Measurements from ENCODE around the gene CLASP1. TPM values are rescaled to one million over a fixed set of nuclear protein-coding genes. Genes with fewer than 3 reads are reported as not detected.

CLASP1 gene
- total and polyA plus RNA-seq, 2 experiments from 2014 or later = 16.6 to 56.3 TPM

DNA sequence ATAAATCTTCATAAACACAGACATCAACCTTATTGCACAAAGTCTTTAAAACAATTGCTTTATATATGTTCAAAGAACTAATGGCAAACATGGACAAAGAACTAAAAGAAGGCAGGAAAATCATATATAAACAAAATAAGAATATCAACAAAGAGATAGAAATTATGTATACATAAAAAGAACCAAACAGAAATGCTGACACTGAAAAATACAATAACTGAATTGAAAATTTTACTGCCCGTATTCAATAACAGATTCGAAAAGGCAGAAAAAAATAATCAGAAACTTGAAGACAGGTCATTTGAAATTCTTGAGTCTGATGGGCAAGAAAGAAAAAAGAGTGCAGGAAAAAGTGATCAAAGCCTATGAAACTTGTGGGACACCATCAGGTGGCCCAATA is 342.2 kb downstream of the CLASP1 start:
- TF ChIP-seq JUNB (IDR thresholded peaks at IDR 0.05; ENCODE audit: unreplicated experiment) = no peak
- TF ChIP-seq NANOG (IDR thresholded peaks at IDR 0.05; ENCODE audit: borderline replicate concordance) = no peak
- TF ChIP-seq STAT1 (IDR thresholded peaks at IDR 0.05; ENCODE audit: unreplicated experiment) = no peak
- TF ChIP-seq, protein P1, sequence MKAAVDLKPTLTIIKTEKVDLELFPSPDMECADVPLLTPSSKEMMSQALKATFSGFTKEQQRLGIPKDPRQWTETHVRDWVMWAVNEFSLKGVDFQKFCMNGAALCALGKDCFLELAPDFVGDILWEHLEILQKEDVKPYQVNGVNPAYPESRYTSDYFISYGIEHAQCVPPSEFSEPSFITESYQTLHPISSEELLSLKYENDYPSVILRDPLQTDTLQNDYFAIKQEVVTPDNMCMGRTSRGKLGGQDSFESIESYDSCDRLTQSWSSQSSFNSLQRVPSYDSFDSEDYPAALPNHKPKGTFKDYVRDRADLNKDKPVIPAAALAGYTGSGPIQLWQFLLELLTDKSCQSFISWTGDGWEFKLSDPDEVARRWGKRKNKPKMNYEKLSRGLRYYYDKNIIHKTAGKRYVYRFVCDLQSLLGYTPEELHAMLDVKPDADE (IDR thresholded peaks at IDR 0.05) = no peak
- no peak for TF ChIP-seq CTCF (conservative IDR thresholded peaks at IDR 0.05; ENCODE audit: low read depth in 2 of 2)
- H3K4me1 Mint-ChIP-seq = no peaks in the 10 kb centered on the region
- Histone ChIP-seq H4K20me1 (replicated peaks; ENCODE audit: insufficient read depth) (no peaks in the 10 kb centered on the region), H3K4me2 (no peak overlapping the region), H3K79me2 (replicated peaks; ENCODE audit: insufficient read depth) (no peaks in the 10 kb centered on the region), H2AFZ (no peak overlapping the region), H3K9me2 (ENCODE audit: insufficient read depth) (no peaks in the 10 kb centered on the region), H3K4me3 (no peak overlapping the region), H3K4me1 (ENCODE audit: insufficient read depth) (no peaks in the 10 kb centered on the region), H3K27ac (ENCODE audit: low read depth) (no peak overlapping the region), H3F3A (replicated peaks; ENCODE audit: low read depth) (no peaks in the 10 kb centered on the region), H3K27me3 (ENCODE audit: insufficient read depth) (no peaks in the 10 kb centered on the region), H3K36me3 (ENCODE audit: insufficient read depth) (no peaks in the 10 kb centered on the region)
- no peaks in the 10 kb centered on the region for H3K9me3 Mint-ChIP-seq
- peaks cover 3% of the 10 kb centered on the region for H3K27me3 Mint-ChIP-seq (ENCODE audit: insufficient read depth, low read depth, poor library complexity)
- DNase-seq (ENCODE audit: low spot score) (no peak), ATAC-seq (no peak)
- no peaks in the 10 kb centered on the region for H3K36me3 Mint-ChIP-seq (ENCODE audit: low read depth)
- H3K27ac Mint-ChIP-seq = no peak overlapping the region
- no peak overlapping the region for H3K4me3 Mint-ChIP-seq

- Histone ChIP-seq H4K20me1 (replicated peaks; ENCODE audit: insufficient read depth) (no peaks in the 10 kb centered on the region), H3K27me3 (ENCODE audit: insufficient read depth) (no peaks in the 10 kb centered on the region), H3K4me1 (ENCODE audit: insufficient read depth) (no peaks in the 10 kb centered on the region), H3K27ac (ENCODE audit: low read depth) (no peak overlapping the region), H3K4me2 (no peak overlapping the region), H3K36me3 (ENCODE audit: insufficient read depth) (no peaks in the 10 kb centered on the region), H3F3A (replicated peaks; ENCODE audit: low read depth) (no peaks in the 10 kb centered on the region), H3K9me2 (ENCODE audit: insufficient read depth) (no peaks in the 10 kb centered on the region), H3K79me2 (replicated peaks; ENCODE audit: insufficient read depth) (no peaks in the 10 kb centered on the region), H3K4me3 (no peak overlapping the region), H2AFZ (no peak overlapping the region)
- H3K27me3 Mint-ChIP-seq (ENCODE audit: insufficient read depth, low read depth, poor library complexity) = peaks cover 2% of the 10 kb centered on the region
- H3K36me3 Mint-ChIP-seq (ENCODE audit: low read depth) = no peaks in the 10 kb centered on the region
- H3K4me1 Mint-ChIP-seq = no peaks in the 10 kb centered on the region
- DNase-seq (ENCODE audit: low spot score) (no peak), ATAC-seq (no peak)
- no peaks in the 10 kb centered on the region for H3K9me3 Mint-ChIP-seq
- no peak overlapping the region for H3K27ac Mint-ChIP-seq
- H3K4me3 Mint-ChIP-seq = no peak overlapping the region
- no peak for TF ChIP-seq NANOG (IDR thresholded peaks at IDR 0.05; ENCODE audit: borderline replicate concordance)
- no peak for TF ChIP-seq ZNF462 (CRISPR knock-in tag; IDR thresholded peaks at IDR 0.05)
- no peak for TF ChIP-seq POLR2AphosphoS5 (IDR thresholded peaks at IDR 0.05; ENCODE audit: low read depth)
- TF ChIP-seq ZNF331 (CRISPR knock-in tag; IDR thresholded peaks at IDR 0.05; ENCODE audit: low read depth) = no peak
- TF ChIP-seq EZH2phosphoT487 (IDR thresholded peaks at IDR 0.05; ENCODE audit: unreplicated experiment) = no peak
- no peak for TF ChIP-seq CTCF (conservative IDR thresholded peaks at IDR 0.05; ENCODE audit: low read depth in 2 of 2)
- TF ChIP-seq, protein P1 (IDR thresholded peaks at IDR 0.05) = no peak
Measured at GRCh38 chr2:121304941-121305340, 344.3 kb downstream of the CLASP1 start.
